OCI-LY7 (cell line): ENCODE data around the gene FAM13A. TPM values are rescaled to one million over a fixed set of nuclear protein-coding genes. Genes with fewer than 3 reads are reported as not detected.
"Not testable (repeated sequence)": the region's sequence is repeated elsewhere in the genome, so short reads cannot be mapped to it uniquely, and the experiment has no call there.

Source experiments
- BruUV-seq: library from RNA; stranded (reverse); fragments of 400-500 nt; replicated peaks from 2 replicates; lab custom pipeline; 2021; lab: Mats Ljungman, UMichigan
- CTCF ChIA-PET: fragments of 300-600 bp; sonication (Branson Sonifier 250); formaldehyde crosslinking; loops from one replicate; lab custom pipeline; 2022; ENCODE audit warnings: antibody characterized with exemption; ENCODE audit not compliant: unreplicated experiment; lab: Charles Lee
- POLR2A ChIA-PET: fragments of 300-600 bp; sonication (Branson Sonifier 250); formaldehyde crosslinking; loops from one replicate; lab custom pipeline; 2022; ENCODE audit warnings: antibody characterized with exemption; lab: Charles Lee
- DNase-seq: peaks from one replicate; pipeline ENCODE4 v3.0.0-alpha.2; 2015; ENCODE audit warnings: low spot score
- H2AFZ ChIP-seq: fragments of 200-600 bp; sonication (generic), shearing (Covaris generic); 2 replicates; pipeline ENCODE4 v1.6.1; 2014; ENCODE audit warnings: mild to moderate bottlenecking, antibody characterized with exemption, low read length, moderate library complexity
- H3K27ac ChIP-seq: fragments of 200-600 bp; sonication (generic); 2 replicates; pipeline ENCODE4 v1.5.1; 2014; ENCODE audit warnings: mixed run types, low read depth, mild to moderate bottlenecking, moderate library complexity, low read length, inconsistent platforms; ENCODE audit not compliant: poor library complexity, severe bottlenecking
- H3K36me3 ChIP-seq: fragments of 200-600 bp; sonication (generic); 2 replicates; pipeline ENCODE4 v1.6.1; 2014; ENCODE audit warnings: mild to moderate bottlenecking, antibody characterized with exemption, low read length, moderate library complexity, mixed read lengths; ENCODE audit not compliant: insufficient read depth
- H3K4me1 ChIP-seq: fragments of 200-600 bp; sonication (generic); 2 replicates; pipeline ENCODE4 v1.5.1; 2014; ENCODE audit warnings: mild to moderate bottlenecking, low read length; ENCODE audit not compliant: insufficient read depth, poor library complexity, severe bottlenecking
- H3K4me2 ChIP-seq: fragments of 200-600 bp; sonication (generic); 2 replicates; pipeline ENCODE4 v1.6.1; 2014; ENCODE audit warnings: mild to moderate bottlenecking, low read length
- H3K4me3 ChIP-seq: fragments of 200-600 bp; sonication (generic); 2 replicates; pipeline ENCODE4 v1.5.1; 2014; ENCODE audit warnings: mild to moderate bottlenecking, low read depth, low read length; ENCODE audit not compliant: poor library complexity, severe bottlenecking
- H3K79me2 ChIP-seq: fragments of 200-600 bp; sonication (generic); 2 replicates; pipeline ENCODE4 v1.6.1; 2016; ENCODE audit warnings: low read depth, mild to moderate bottlenecking, low read length, moderate library complexity, mixed read lengths; ENCODE audit not compliant: insufficient read depth
- H3K9me2 ChIP-seq: fragments of 200-600 bp; sonication (generic); 2 replicates; pipeline ENCODE4 v1.6.1; 2016; ENCODE audit warnings: mild to moderate bottlenecking, low read length, mixed read lengths; ENCODE audit not compliant: insufficient read depth
- H3K9me3 ChIP-seq: fragments of 200-600 bp; sonication (generic); 2 replicates; pipeline ENCODE4 v1.6.1; 2014; ENCODE audit warnings: mild to moderate bottlenecking, mixed run types, low read length, mixed read lengths
- H4K20me1 ChIP-seq: fragments of 200-600 bp; sonication (generic); 2 replicates; pipeline ENCODE4 v1.6.1; 2014; ENCODE audit warnings: mild to moderate bottlenecking, antibody characterized with exemption, low read length, moderate library complexity, mixed read lengths; ENCODE audit not compliant: insufficient read depth
- CTCF ChIP-seq: fragments of 200-600 bp; sonication (generic); conservative IDR thresholded peaks from 2 replicates; pipeline ENCODE4 v1.5.1; 2014; ENCODE audit warnings: mild to moderate bottlenecking, antibody characterized with exemption, low read length, moderate library complexity, mixed read lengths
- EZH2phosphoT487 ChIP-seq: fragments of 200-600 bp; sonication (generic); IDR thresholded peaks from 2 replicates; pipeline ENCODE4 v1.6.1; 2018; ENCODE audit warnings: low read depth, borderline replicate concordance, mild to moderate bottlenecking, mixed run types, antibody characterized with exemption, low read length, moderate library complexity, mixed read lengths
- intact Hi-C: fragments of 100-400 bp; cut with micrococcal nuclease; formaldehyde crosslinking; loops from one replicate; pipeline ENCODE4 v1.10.0; 2022; ENCODE audit not compliant: unreplicated experiment
- total RNA-seq, 2 experiments: library from RNA; depleted of rRNA in 1 of 2; stranded (reverse); fragments of >200 nt in 1 of 2; shearing (Covaris generic) in 1 of 2; gene quantifications; 2 replicates each; pipeline ENCODE4 v1.2.3, GENCODE V29; 2014 to 2022

FAM13A gene
- total RNA-seq, 2 experiments from 2014 or later: not detected

- H3K4me1 ChIP-seq: no peaks in the 10 kb centered on the region
- no peaks in the 10 kb centered on the region for H4K20me1 ChIP-seq
- TF ChIP-seq CTCF (no peak), EZH2phosphoT487 (no peak)
- H3K27ac ChIP-seq: no peak overlapping the region
- no peak overlapping the region for H3K4me2 ChIP-seq
- H3K36me3 ChIP-seq: no peaks in the 10 kb centered on the region
- ChIA-PET POLR2A (no interaction called here), CTCF (no interaction called here)
- no TSS peak for BruUV-seq
- intact Hi-C loops: no loop called here
- no peak overlapping the region for H2AFZ ChIP-seq
- H3K79me2 ChIP-seq: no peaks in the 10 kb centered on the region
- DNase-seq: no peak
- no peaks in the 10 kb centered on the region for H3K9me2 ChIP-seq
- H3K4me3 ChIP-seq: no peak overlapping the region
- H3K9me3 ChIP-seq: no peaks in the 10 kb centered on the region
These were observed 163.0 kb downstream of the FAM13A start for GRCh38 chr4:88893961-88894360.

- Histone ChIP-seq H3K27ac (no peak overlapping the region), H3K4me3 (no peak overlapping the region), H3K9me2 (no peaks in the 10 kb centered on the region), H3K36me3 (no peaks in the 10 kb centered on the region), H2AFZ (no peak overlapping the region), H3K4me1 (no peaks in the 10 kb centered on the region), H4K20me1 (no peaks in the 10 kb centered on the region), H3K4me2 (no peak overlapping the region), H3K79me2 (no peaks in the 10 kb centered on the region), H3K9me3 (no peaks in the 10 kb centered on the region)
- intact Hi-C loops: no loop called here
- no TSS peak for BruUV-seq
- no peak for DNase-seq
- ChIA-PET CTCF (no interaction called here), POLR2A (interaction anchor here (1.2 kb wide), 1 partner anchor 23 kb away, joined by 3 read pairs; no protein-coding TSS in a partner anchor)
- TF ChIP-seq CTCF: no peak
- TF ChIP-seq EZH2phosphoT487: no peak
These were observed 164.3 kb downstream of the FAM13A start for GRCh38 chr4:88892646-88893045.

- Histone ChIP-seq H3K4me3 (no peak overlapping the region), H3K4me1 (no peaks in the 10 kb centered on the region), H3K27ac (no peak overlapping the region), H3K9me3 (no peaks in the 10 kb centered on the region), H3K79me2 (no peaks in the 10 kb centered on the region), H3K4me2 (no peak overlapping the region), H3K36me3 (no peaks in the 10 kb centered on the region), H4K20me1 (no peaks in the 10 kb centered on the region), H3K9me2 (no peaks in the 10 kb centered on the region), H2AFZ (no peak overlapping the region)
- intact Hi-C loops: no loop called here
- no peak for TF ChIP-seq EZH2phosphoT487
- TF ChIP-seq CTCF: no peak
- no peak for DNase-seq
- BruUV-seq: no TSS peak
- ChIA-PET POLR2A (interaction anchor here (0.7 kb wide), 1 partner anchor 183 kb away, joined by 3 read pairs; no protein-coding TSS in a partner anchor), CTCF (no interaction called here)
These were observed 165.3 kb downstream of the FAM13A start for GRCh38 chr4:88891636-88892035.

- H4K20me1 ChIP-seq, H3K9me2 ChIP-seq, H3K4me2 ChIP-seq, H3K79me2 ChIP-seq, intact Hi-C loops, DNase-seq, H3K9me3 ChIP-seq, H3K27ac ChIP-seq, H3K4me1 ChIP-seq, CTCF ChIA-PET, H3K36me3 ChIP-seq, BruUV-seq, H3K4me3 ChIP-seq, H2AFZ ChIP-seq: not testable (repeated sequence)
- POLR2A ChIA-PET: interaction anchor here (0.7 kb wide), 1 partner anchor 133 kb away, joined by 3 read pairs; no protein-coding TSS in a partner anchor
These were observed 169.6 kb downstream of the FAM13A start for GRCh38 chr4:88887409-88887808.
